K562 (cell line): ENCODE measurements around the gene PDIA5. TPM values are rescaled to one million over a fixed set of nuclear protein-coding genes. Genes with fewer than 3 reads are reported as not detected.

Source experiments
- ATAC-seq: fragments of 200-7000 bp; cut with Tn5 transposase; 3 replicates; pipeline ENCODE4 v1.9.1; 2020; ENCODE audit warnings: moderate library complexity
- BruUV-seq: library from RNA; stranded (reverse); fragments of 400-500 nt; replicated peaks from 2 replicates; lab custom pipeline; 2021; lab: Mats Ljungman, UMichigan
- CTCF ChIA-PET: fragments of 300-600 bp; formaldehyde crosslinking; extraction: SDS; loops from one replicate; lab custom pipeline; 2021; ENCODE audit warnings: low intra/inter-chr PET ratio; lab: Yijun Ruan, JAX
- POLR2A ChIA-PET: fragments of 300-600, 350-650 bp; sonication (Branson Sonifier 250); formaldehyde crosslinking; extraction: SDS; loops from one replicate; lab custom pipeline; 2021; ENCODE audit warnings: antibody characterized with exemption, inconsistent platforms; lab: Yijun Ruan, JAX
- DNase-seq, 4 experiments: peaks; one replicate each; pipeline versions ENCODE4 v3.0.0 to v3.0.0-alpha.2; 2011 to 2018; ENCODE audit warnings: low spot score in 3 of 4, mixed read lengths in 3 of 4; ENCODE audit errors: extremely low read depth in 1 of 4
- FAIRE-seq: peaks from 2 replicates; lab custom pipeline; 2011; peaks lifted over from hg19 to GRCh38; lab: Jason Lieb, UNC
- H2AFZ ChIP-seq: 2 replicates; pipeline ENCODE4 v1.6.0; 2011; ENCODE audit warnings: low read depth, low read length, control low read depth, inconsistent platforms
- H3K27ac ChIP-seq: fragments of 200-600 bp; 3 replicates; pipeline ENCODE4 v1.8.0; 2011; ENCODE audit warnings: low read depth, mild to moderate bottlenecking, control low read depth, inconsistent platforms, low read length, moderate library complexity, mixed read lengths; ENCODE audit errors: extremely low read depth
- H3K27me3 ChIP-seq, 2 experiments: fragments of 300-600 bp in 1 of 2; 2 replicates in 1 of 2; 3 replicates in 1 of 2; pipeline versions ENCODE4 v1.6.0 to v1.8.0; 2011; ENCODE audit warnings: inconsistent platforms in 2 of 2, low read length in 2 of 2, mild to moderate bottlenecking in 1 of 2, mixed read lengths in 1 of 2, moderate library complexity in 1 of 2; ENCODE audit not compliant: control insufficient read depth in 2 of 2, insufficient read depth in 2 of 2
- H3K36me3 ChIP-seq: fragments of 300-600 bp; 3 replicates; pipeline ENCODE4 v1.8.0; 2011; ENCODE audit warnings: mild to moderate bottlenecking, low read length, inconsistent platforms; ENCODE audit not compliant: control insufficient read depth, insufficient read depth
- H3K4me1 ChIP-seq, 2 experiments: fragments of 200-600 bp in 1 of 2; replicated peaks in 1 of 2; 2 replicates in 1 of 2; 3 replicates in 1 of 2; pipeline versions ENCODE4 v1.5.1 to v1.8.0; 2011; ENCODE audit warnings: inconsistent platforms in 2 of 2, low read length in 2 of 2, mild to moderate bottlenecking in 1 of 2, mixed read lengths in 1 of 2, moderate library complexity in 1 of 2; ENCODE audit not compliant: control insufficient read depth in 2 of 2, insufficient read depth in 2 of 2
- H3K4me2 ChIP-seq: 2 replicates; pipeline ENCODE4 v1.6.1; 2011; ENCODE audit warnings: low read length, control low read depth, inconsistent platforms, mixed read lengths; ENCODE audit not compliant: insufficient read depth
- H3K4me3 ChIP-seq: fragments of 200-600 bp; sonication (generic), shearing (Covaris generic); 2 replicates; pipeline ENCODE4 v1.5.1; 2016; ENCODE audit warnings: control low read depth, inconsistent platforms
- H3K79me2 ChIP-seq: fragments of 200-600 bp; 3 replicates; pipeline ENCODE4 v1.8.0; 2011; ENCODE audit warnings: low read length, inconsistent platforms; ENCODE audit not compliant: control insufficient read depth, insufficient read depth
- H3K9ac ChIP-seq, 2 experiments: 2 replicates each; pipeline versions ENCODE4 v1.6.0 to v1.6.1; 2011; ENCODE audit warnings: low read depth in 2 of 2, low read length in 2 of 2, control low read depth in 1 of 2, inconsistent platforms in 1 of 2, mild to moderate bottlenecking in 1 of 2, mixed read lengths in 1 of 2; ENCODE audit not compliant: insufficient read depth in 1 of 2
- H3K9me1 ChIP-seq: one replicate; pipeline ENCODE4 v1.6.0; 2011; ENCODE audit warnings: inconsistent platforms, mild to moderate bottlenecking, low read length, moderate library complexity; ENCODE audit not compliant: control insufficient read depth, insufficient read depth
- H3K9me3 ChIP-seq: replicated peaks from 2 replicates; pipeline ENCODE4 v1.5.1; 2011; ENCODE audit warnings: low read depth, low read length, inconsistent platforms; ENCODE audit not compliant: control insufficient read depth, insufficient read depth
- H4K20me1 ChIP-seq: replicated peaks from 2 replicates; pipeline ENCODE4 v1.6.1; 2011; ENCODE audit warnings: low read length, inconsistent platforms, mixed read lengths; ENCODE audit not compliant: control insufficient read depth, insufficient read depth
- FOS ChIP-seq: IDR thresholded peaks from 3 replicates; pipeline ENCODE4 v1.6.1; 2011; ENCODE audit not compliant: insufficient read length; ENCODE audit errors: extremely low read depth
- HMGN3 ChIP-seq: IDR thresholded peaks from 2 replicates; pipeline ENCODE4 v1.6.1; 2011; ENCODE audit warnings: borderline replicate concordance, low read depth, mild to moderate bottlenecking, mixed read lengths, low read length; ENCODE audit not compliant: insufficient read length; ENCODE audit errors: extremely low read depth
- HNRNPL ChIP-seq: fragments of 200-400 bp; formaldehyde crosslinking; IDR thresholded peaks from 2 replicates; pipeline ENCODE4 v1.6.1; 2017; ENCODE audit warnings: low read depth, mild to moderate bottlenecking, low read length
- HSF4 ChIP-seq: fragments of 250-450 bp; sonication (Bioruptor Pico); IDR thresholded peaks from 2 replicates; pipeline ENCODE4 v2.1.2; 2022; ENCODE audit warnings: mild to moderate bottlenecking, moderate library complexity, borderline replicate concordance
- POLR2B ChIP-seq: fragments of 450-650 bp; IDR thresholded peaks from 2 replicates; pipeline ENCODE4 v1.6.1; 2018; ENCODE audit warnings: low read depth; ENCODE audit not compliant: partially characterized antibody
- PURB ChIP-seq: sonication (generic); formaldehyde crosslinking; IDR thresholded peaks from 2 replicates; pipeline ENCODE4 v1.9.0; 2021; ENCODE audit warnings: low read depth, mild to moderate bottlenecking, missing genetic modification reagents
- RUNX1 ChIP-seq: sonication (generic); IDR thresholded peaks from 2 replicates; pipeline ENCODE4 v1.6.1; 2016; ENCODE audit warnings: antibody characterized with exemption, low read depth
- TGIF2 ChIP-seq: sonication (generic); formaldehyde crosslinking; IDR thresholded peaks from 2 replicates; pipeline ENCODE4 v1.8.1; 2022; ENCODE audit warnings: mild to moderate bottlenecking, missing genetic modification reagents, moderate library complexity
- ZBTB17 ChIP-seq: fragments of 450-650 bp; formaldehyde crosslinking; IDR thresholded peaks from 2 replicates; pipeline ENCODE4 v1.4.0; 2020; ENCODE audit warnings: mild to moderate bottlenecking
- ZBTB8A ChIP-seq: fragments of 450-650 bp; IDR thresholded peaks from 2 replicates; pipeline ENCODE4 v1.6.1; 2018; ENCODE audit warnings: mild to moderate bottlenecking, moderate library complexity; ENCODE audit not compliant: partially characterized antibody
- ZC3H11A ChIP-seq: IDR thresholded peaks from 2 replicates; pipeline ENCODE4 v1.6.1; 2012; ENCODE audit warnings: low read depth, low read length, improper control_type of control experiment
- ZNF274 ChIP-seq: IDR thresholded peaks from 2 replicates; pipeline ENCODE4 v1.6.1; 2011; ENCODE audit warnings: low read depth, mild to moderate bottlenecking, low read length, moderate library complexity, borderline replicate concordance
- ZNF431 ChIP-seq: sonication (generic); formaldehyde crosslinking; IDR thresholded peaks from 2 replicates; pipeline ENCODE4 v1.8.0; 2022; ENCODE audit warnings: mild to moderate bottlenecking, missing genetic modification reagents
- ZNF695 ChIP-seq: fragments of 450-650 bp; formaldehyde crosslinking; IDR thresholded peaks from 2 replicates; pipeline ENCODE4 v1.4.0; 2020; ENCODE audit warnings: mild to moderate bottlenecking, moderate library complexity
- ZNF830 ChIP-seq: fragments of 250-450 bp; sonication (Bioruptor Pico); IDR thresholded peaks from 2 replicates; pipeline ENCODE4 v1.5.0; 2021; ENCODE audit warnings: mild to moderate bottlenecking
- WGBS: fragments of 100-300 bp; shearing (Covaris generic); methylation state at CpG from one replicate; pipeline ENCODE4 v1.1.6; 2016; ENCODE audit warnings: low coverage, mixed read lengths; ENCODE audit not compliant: insufficient coverage; ENCODE audit errors: missing lambda C conversion rate; 5-methylcytosine and 5-hydroxymethylcytosine counted together
- in situ Hi-C: fragments of 300-500 bp; cut with MboI; formaldehyde crosslinking; loops from 4 replicates; pipeline ENCODE4 v1.15.0; 2018; ENCODE audit warnings: inconsistent platforms, mixed read lengths
- intact Hi-C: fragments of 100-400 bp; cut with micrococcal nuclease; formaldehyde crosslinking; loops from 2 replicates; pipeline ENCODE4 v1.14.2; 2022
- polyA plus RNA-seq, 8 experiments: library from polyadenylated mRNA; depleted of rRNA in 4 of 8; stranded (reverse) in 5 of 8; unstranded in 3 of 8; fragments of >200 nt; fragmentation: Nextera tagmentation in 2 of 8; fragmentation: Illumina TruSeq in 1 of 8; extraction: Ambion mirVana in 2 of 8; extraction: Trizol in 1 of 8; gene quantifications; 2 replicates each; pipeline versions ENCODE4 v1.2.1 to v1.2.3, GENCODE V29; 2011 to 2014; ENCODE audit warnings: inconsistent platforms in 1 of 8, missing spikeins in 1 of 8
- total RNA-seq, 7 experiments: library from RNA; depleted of rRNA in 6 of 7; stranded (reverse); fragments of >200 nt in 6 of 7; fragmentation: Illumina TruSeq in 2 of 7; extraction: Trizol in 2 of 7; gene quantifications; 2 replicates each; pipeline versions ENCODE4 v1.2.1 to v1.2.3, GENCODE V29; 2011 to 2021; ENCODE audit warnings: low replicate concordance in 1 of 7
- TF ChIP-seq, protein P1 (sequence below): fragments of 250-450 bp; sonication (Bioruptor Pico); IDR thresholded peaks from 2 replicates; pipeline ENCODE4 v1.5.0; 2020; ENCODE audit warnings: mild to moderate bottlenecking, borderline replicate concordance

The PDIA5 gene
- total and polyA plus RNA-seq, 9 of the 15 experiments (the other 6 are each of a cell fraction or from before 2014, with no cell fraction given) = 3.4 to 31.8 (median 19.6) TPM

DNA sequence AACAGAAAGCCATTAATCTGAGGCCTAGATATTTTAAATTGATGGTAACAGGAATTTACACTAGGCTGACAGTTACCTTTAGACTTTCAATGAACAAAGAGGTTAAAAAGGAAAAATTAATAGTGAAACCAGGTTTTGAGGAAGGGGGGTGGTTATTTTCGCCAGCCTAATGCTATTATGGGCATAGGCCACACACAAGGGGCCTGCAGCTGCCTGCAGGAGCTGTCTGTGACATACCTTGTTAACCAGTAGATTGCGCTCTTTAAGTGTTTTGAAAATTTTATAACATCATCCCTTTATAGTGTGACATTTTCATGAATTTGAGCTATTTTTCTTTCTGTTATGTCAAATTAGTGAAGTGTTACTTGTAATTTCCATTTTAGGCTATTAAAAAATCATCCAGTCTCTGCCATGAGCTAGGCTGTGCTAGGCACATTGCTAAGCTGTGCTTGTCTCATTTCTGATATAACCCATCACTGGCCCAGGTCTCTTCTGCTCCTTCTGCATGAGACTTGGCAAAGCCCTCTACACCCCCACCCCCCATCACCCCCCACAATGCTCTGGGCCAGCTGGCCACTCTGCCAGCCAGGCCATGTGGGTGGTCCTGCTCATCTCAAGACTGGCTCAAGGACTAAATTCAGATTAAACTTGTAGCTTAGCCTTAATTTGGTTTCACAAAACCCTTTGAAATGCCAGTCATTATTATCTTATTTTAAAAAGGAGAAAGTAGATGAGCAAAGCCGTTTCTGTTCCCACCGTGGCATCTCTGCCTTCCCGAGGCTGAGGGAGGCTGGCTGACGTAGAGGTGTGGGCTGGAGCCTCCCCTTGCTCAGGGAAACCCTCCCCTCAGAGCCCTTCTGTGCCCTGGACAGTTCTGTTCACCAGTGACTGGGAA is 86.5 kb downstream of the PDIA5 start:
- Histone ChIP-seq H3K4me2 (no peak overlapping the region), H3K4me1 (no peaks in the 10 kb centered on the region; a peak in 1 of 5 replicates), H3K4me3 (no peak overlapping the region), H3K27ac (no peak overlapping the region), H4K20me1 (no peaks in the 10 kb centered on the region), H2AFZ (no peak overlapping the region), H3K36me3 (peaks cover 73% of the 10 kb centered on the region; the same call in 2 of the 3 replicates), H3K9me3 (no peaks in the 10 kb centered on the region), H3K27me3 (no peaks in the 10 kb centered on the region), H3K9me1 (no peaks in the 10 kb centered on the region), H3K79me2 (no peaks in the 10 kb centered on the region), H3K9ac (no peak overlapping the region)
- BruUV-seq = no TSS peak
- intact Hi-C loops = no loop called here
- no peak for TF ChIP-seq ZNF830 (CRISPR knock-in tag)
- TF ChIP-seq ZC3H11A = no peak
- TF ChIP-seq HNRNPL = no peak
- no peak for TF ChIP-seq PURB
- no peak for TF ChIP-seq RUNX1
- TF ChIP-seq, protein P1, sequence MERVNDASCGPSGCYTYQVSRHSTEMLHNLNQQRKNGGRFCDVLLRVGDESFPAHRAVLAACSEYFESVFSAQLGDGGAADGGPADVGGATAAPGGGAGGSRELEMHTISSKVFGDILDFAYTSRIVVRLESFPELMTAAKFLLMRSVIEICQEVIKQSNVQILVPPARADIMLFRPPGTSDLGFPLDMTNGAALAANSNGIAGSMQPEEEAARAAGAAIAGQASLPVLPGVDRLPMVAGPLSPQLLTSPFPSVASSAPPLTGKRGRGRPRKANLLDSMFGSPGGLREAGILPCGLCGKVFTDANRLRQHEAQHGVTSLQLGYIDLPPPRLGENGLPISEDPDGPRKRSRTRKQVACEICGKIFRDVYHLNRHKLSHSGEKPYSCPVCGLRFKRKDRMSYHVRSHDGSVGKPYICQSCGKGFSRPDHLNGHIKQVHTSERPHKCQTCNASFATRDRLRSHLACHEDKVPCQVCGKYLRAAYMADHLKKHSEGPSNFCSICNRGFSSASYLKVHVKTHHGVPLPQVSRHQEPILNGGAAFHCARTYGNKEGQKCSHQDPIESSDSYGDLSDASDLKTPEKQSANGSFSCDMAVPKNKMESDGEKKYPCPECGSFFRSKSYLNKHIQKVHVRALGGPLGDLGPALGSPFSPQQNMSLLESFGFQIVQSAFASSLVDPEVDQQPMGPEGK = no peak
- no peak for TF ChIP-seq ZBTB17 (CRISPR knock-in tag)
- TF ChIP-seq ZNF695 (CRISPR knock-in tag) = no peak
- TF ChIP-seq HMGN3 = no peak
- no peak for TF ChIP-seq ZNF431 (CRISPR knock-in tag)
- no peak for TF ChIP-seq FOS
- TF ChIP-seq ZBTB8A = no peak
- no peak for TF ChIP-seq POLR2B
- TF ChIP-seq HSF4 = no peak
- TF ChIP-seq TGIF2 = no peak
- no peak for TF ChIP-seq ZNF274
- POLR2A ChIA-PET = no interaction called here
- in situ Hi-C loops = no loop called here
- FAIRE-seq (no peak), ATAC-seq (no peak), DNase-seq (no peak)
- WGBS = 96% methylated on average over 3 of the region's 6 CpGs
- CTCF ChIA-PET = no interaction called here
